CD4-positive, alpha-beta T cell treated with Interleukin-21 for 1 hour (primary cell): ENCODE measurements around the gene PWWP2B.

Source experiments
- DNase-seq: peaks from one replicate; pipeline ENCODE4 v3.0.0-alpha.2; 2020

PWWP2B gene

DNA sequence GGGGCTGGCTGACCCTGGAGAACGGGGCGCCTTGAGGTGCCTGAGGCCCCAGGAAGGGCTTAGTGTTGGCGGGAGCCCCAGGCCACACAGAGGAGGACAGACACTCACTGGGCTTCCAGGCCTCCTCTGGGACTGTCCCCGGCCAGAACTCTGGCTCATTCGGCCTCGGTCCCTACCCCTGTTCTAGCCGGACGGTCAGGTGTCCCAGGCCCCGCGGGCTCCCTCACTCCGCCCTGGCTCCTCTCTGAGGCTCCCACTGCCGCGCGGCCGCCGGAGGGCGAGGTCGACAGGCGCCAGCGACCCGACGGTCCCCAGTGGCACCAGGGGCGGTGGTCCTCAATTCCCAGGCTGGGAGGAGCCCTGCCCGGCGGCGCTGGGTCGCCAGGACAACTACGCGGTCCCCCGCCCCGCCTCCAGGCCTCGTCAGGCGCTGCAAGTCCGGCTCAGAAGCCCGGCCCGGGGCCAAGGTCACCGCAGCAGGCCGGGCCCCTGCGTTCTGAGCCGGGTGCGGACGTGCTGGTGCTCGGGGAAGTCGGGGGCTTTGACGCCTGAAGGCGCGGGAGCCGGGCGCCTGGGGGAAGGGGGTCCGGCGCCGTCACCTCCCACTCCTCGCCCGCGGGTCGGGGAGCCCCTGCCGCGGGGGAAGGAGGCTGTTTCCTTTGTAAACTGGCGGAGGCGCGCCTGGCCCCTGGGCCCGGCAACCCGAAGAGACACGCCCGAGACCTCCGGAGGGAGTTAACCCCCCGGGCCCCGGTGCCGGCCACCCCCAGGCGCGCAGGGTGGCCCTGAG, 1.1 kb upstream of the PWWP2B start:
- no peak for DNase-seq

DNA sequence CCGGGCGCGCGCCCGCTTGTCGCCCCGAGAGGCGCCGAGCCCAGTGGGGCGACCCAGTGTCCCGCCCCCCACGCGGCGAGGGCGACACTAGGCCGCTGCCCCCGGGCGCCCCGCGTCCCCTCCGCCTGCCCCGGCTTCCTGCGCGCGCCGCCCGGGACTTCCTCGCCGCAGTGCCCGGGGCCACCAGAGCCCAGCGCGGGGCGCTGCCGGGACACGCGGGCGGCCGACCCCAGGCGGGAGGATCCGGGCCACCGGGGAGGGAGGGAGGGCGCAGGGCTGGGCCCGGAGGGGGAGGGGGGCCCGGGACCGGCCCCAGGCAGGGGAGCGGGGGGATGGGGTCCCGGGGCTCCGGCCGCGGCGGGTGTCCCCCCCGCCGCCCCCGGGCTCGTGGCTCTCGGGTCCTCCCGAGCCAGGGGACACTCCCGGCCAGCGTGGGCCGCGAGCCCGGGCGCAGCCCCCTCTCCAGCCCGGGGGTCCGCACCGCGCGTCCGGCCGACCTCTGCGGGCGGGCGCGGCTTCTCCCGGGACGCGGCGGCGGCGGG, 435 bp upstream of the PWWP2B start:
- peak; percentile 79 for DNase-seq

DNA sequence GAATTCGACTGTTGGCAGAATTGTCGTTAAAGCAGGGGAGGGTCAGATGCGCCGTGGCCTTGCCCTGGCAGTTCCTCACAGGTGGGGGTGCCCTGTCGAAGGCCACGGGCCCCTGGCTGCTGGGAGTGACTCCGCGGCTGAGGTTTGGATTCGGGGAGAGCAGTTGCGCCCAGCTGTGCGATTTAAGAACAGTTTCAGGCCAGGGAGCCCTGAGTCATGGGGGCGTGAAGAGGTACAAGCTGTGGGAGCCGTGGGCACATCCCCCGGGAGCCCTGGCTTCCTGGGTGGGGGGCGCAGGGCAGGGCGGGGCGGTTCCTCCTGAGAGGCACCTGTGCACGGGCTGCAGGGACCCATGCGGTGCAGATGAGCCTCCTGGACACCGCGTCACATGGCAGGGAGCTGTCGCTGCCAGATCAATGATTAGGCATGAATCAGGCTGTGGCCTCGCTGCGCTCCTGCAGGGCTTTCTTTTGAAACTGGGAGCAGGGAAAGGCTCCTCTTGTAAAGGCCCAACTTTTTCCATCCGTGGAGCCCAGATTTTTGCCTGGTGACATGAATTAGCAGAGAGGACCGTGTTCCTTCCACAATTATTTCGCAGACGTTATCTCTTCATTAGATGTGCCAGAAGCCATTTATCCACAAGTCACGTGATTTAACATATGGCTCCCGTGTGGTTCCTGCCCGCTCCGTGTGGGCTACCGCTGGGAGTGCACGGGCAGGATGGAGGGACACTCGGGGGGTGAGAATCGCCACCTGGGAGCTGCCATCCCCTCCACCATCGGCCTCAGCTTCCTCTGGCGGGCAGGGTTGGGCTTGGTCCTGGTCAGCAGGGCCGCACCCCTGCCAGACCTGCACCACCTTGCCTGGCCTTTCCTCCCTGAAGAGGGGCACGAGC, 918 bp downstream of the PWWP2B start:
- peak; percentile 29 for DNase-seq

- DNase-seq, result no peak
Observed at GRCh38 chr10:132398566-132398991, 1.6 kb downstream of the PWWP2B start.

DNA sequence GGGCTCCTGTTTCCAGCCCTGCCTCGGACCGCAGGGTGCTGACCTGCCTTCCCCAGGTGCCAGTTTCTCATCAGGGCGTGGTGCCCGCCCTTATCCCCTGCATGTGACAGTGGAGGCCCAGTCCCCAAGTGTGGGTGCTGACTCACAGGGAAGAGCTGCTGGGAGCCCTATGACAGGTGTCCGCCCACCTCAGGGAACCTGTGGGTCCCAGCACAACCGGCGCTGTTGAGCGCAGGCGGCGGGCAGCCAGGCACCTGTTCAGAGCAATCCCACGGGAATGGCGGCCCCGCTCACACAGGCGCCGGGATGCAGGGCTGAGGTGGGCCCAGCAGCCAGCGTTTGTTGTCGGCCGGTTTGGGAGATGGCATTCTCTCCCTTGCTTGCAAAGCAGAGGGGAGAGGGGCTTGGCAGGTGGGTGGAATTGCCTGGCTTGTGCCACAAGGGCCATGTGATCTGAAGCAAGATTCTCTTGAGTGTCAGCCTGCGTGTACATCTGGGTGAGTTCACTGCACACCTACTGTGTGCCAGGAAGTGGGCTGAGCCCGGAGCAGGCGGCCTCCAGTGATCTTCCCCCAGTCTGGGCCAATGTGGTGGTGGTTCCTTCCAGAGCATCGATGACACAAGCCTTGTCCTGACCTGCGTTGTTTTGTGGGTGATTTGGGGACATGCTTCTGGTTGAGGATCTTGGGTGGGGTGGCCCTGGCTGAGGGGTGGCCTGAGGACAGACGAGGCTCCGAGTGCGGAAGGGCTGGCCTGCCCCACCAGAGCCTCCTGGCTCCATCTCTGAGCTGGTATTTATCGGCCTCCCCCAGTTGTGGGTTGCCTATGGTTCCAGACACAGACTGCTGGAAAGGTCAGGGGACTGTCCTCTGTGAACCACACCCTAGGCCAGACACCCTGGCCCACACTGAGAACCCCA, 2.4 kb downstream of the PWWP2B start:
- DNase-seq, result no peak

GRCh38 chr10:132400041-132400546, 3.1 kb downstream of the PWWP2B start:
- no peak for DNase-seq

DNA sequence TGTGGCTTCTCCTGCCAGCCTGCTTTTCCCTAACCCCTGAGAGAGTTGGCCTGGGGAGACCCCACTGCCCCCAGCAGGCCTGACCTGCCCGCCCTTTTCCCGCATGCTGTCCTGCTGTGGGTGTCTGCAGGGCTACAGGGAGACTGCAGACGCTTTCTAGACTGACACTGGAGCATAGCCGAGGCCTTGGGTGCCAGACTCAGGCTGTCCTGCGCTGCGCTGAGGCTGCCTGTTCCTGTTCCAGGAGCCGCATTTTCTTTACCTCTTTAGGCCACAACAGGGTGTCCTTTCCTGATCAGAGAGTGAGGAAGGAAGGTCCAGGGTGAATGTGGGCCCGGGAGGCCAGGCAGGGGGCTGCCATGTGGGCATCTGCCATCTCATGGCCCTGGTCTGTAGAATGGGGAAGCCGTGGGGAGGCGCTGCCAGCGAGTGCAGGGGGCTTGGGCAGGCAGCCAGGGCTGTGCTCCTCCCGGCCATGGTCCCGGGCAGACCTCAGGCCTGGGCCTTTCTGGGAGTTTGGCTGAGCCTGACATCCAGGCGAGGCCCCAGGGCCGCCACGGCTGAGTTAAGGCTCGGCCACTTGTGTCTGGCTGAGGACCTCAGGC, 3.6 kb downstream of the PWWP2B start:
- DNase-seq, result no peak

- no peak for DNase-seq
Observed at GRCh38 chr10:132401401-132402118, 4.6 kb downstream of the PWWP2B start.

- DNase-seq, result no peak
Observed at GRCh38 chr10:132402781-132403241, 5.8 kb downstream of the PWWP2B start.

DNA sequence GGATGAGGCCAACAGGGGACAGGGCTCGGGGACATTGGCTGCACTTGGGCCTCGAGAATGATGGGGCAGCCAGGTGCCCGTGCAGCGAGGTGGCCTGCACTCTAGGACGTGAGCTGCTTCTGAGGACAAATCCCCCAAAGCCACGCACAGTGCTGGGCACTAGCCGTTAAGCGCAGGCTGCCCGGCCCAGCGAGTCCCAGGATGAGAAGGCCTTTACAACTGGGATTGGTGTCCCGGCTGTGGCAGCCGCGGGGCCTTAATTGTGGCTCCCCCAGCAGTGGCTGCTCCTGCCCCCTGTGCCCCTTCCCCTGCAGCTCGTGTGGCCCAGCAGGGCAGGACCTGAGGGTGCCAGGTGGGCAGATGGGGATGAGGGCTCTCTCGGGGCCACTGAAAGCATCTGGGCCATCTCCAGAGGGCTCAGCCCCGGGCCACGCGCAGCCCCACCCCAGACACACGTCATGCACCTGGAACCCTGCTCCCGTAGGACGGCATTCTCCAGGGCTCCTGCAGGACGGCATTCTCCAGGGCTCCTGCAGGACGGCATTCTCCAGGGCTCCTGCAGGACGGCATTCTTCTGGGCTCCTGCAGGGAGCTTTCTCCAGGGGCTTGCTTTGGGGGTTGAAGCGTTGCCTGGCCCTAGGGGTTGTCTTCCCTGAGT, 6.6 kb downstream of the PWWP2B start:
- DNase-seq, result no peak

- no peak for DNase-seq
Observed at GRCh38 chr10:132404169-132404880, 7.3 kb downstream of the PWWP2B start.

DNA sequence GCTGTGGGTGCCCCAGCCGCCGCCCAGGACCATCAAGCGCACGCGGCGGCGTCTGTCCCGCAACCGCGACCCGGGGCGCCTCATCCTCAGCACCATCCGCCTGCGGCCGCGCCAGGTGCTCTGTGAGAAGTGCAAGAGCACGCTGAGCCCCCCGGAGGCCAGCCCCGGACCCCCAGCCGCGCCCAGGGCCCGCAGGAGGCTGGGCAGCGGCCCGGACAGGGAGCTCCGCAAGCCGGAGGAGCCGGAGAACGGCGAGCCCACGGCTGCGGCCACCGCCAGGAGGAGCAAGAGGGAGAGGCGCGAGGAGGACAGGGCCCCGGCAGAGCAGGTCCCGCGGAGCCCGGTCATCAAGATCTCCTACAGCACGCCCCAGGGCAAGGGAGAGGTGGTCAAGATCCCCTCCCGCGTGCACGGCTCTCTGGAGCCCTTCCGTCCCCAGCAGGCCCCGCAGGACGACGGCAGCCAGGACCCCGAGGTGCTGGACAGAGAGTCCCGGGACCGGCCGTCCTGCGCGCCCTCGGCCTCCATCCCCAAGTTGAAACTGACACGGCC, 8.0 kb downstream of the PWWP2B start:
- no peak for DNase-seq

DNA sequence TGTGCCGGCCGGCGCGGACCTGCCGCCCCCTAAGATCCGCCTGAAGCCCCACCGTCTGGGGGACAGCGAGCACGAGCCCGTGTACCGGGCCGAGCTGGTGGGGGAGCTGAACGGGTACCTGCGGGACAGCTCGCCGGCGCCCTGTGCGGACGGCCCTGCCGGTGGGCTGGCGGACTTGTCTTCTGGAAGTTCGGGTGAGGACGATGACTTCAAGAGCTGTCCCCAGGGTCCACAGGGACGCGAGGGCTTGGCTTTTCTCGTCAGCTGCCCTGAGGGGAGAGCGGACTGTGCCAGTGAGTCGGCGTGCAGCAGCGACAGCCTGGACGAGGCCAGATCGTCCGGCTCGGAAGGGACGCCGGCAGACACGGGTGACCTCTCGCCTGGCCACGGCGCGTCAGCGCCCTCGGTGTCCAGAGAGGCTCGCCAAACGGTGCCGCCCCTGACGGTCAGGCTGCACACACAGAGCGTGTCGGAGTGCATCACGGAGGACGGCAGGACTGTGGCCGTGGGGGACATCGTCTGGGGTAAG, 8.5 kb downstream of the PWWP2B start:
- no peak for DNase-seq

GRCh38 chr10:132406181-132406580, 9.2 kb downstream of the PWWP2B start:
- DNase-seq, result no peak

GRCh38 chr10:132406750-132407149, 9.8 kb downstream of the PWWP2B start:
- DNase-seq, result no peak

GRCh38 chr10:132407243-132407746, 10.3 kb downstream of the PWWP2B start:
- DNase-seq, result no peak

GRCh38 chr10:132407846-132408278, 10.9 kb downstream of the PWWP2B start:
- DNase-seq, result no peak

- DNase-seq, result no peak
Observed at GRCh38 chr10:132408367-132408781, 11.4 kb downstream of the PWWP2B start.
